ENCODE measurements around the gene FBXL7.

Gene FBXL7

GRCh38 chr5:15827741-15828140, 327.8 kb downstream of the FBXL7 start:
- Histone ChIP-seq H3K36me3 (no peaks in the 10 kb centered on the region), H3K4me3 (ENCODE audit: low read depth, low read length) (no peak overlapping the region), H3K27me3 (ENCODE audit: insufficient read depth, low read depth, severe bottlenecking) (no peaks in the 10 kb centered on the region), H3K27ac (no peak overlapping the region), H3K9me3 (ENCODE audit: severe bottlenecking) (no peaks in the 10 kb centered on the region)
- DNase-seq = no peak
- TF ChIP-seq, protein P1, sequence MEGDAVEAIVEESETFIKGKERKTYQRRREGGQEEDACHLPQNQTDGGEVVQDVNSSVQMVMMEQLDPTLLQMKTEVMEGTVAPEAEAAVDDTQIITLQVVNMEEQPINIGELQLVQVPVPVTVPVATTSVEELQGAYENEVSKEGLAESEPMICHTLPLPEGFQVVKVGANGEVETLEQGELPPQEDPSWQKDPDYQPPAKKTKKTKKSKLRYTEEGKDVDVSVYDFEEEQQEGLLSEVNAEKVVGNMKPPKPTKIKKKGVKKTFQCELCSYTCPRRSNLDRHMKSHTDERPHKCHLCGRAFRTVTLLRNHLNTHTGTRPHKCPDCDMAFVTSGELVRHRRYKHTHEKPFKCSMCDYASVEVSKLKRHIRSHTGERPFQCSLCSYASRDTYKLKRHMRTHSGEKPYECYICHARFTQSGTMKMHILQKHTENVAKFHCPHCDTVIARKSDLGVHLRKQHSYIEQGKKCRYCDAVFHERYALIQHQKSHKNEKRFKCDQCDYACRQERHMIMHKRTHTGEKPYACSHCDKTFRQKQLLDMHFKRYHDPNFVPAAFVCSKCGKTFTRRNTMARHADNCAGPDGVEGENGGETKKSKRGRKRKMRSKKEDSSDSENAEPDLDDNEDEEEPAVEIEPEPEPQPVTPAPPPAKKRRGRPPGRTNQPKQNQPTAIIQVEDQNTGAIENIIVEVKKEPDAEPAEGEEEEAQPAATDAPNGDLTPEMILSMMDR (IDR thresholded peaks at IDR 0.05; ENCODE audit: low read depth, low read length) = no peak

DNA sequence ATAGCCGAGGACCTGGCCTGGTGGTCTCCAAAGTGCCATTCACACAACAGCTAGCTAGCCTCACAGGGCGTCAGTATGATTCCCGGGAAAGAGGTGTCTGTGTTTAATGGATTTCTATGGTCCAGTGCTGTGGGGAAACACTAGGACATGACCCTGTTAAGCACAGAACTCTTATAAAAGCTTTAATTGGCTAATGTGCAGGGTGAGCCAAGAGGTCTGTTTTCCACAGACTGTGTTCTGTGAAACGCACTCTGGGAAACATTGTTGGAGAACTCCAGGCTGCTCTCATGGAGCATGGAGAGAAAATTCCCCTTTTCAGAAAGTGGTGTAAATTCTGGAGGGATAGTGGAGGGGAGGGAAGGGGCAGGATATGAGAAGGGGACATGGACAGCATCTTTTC, 331.4 kb downstream of the FBXL7 start:
- H3K36me3 ChIP-seq = no peaks in the 10 kb centered on the region
- TF ChIP-seq, protein P1 (IDR thresholded peaks at IDR 0.05; ENCODE audit: low read depth, low read length) = no peak
- no peaks in the 10 kb centered on the region for H3K9me3 ChIP-seq (ENCODE audit: severe bottlenecking)
- H3K27ac ChIP-seq = no peak overlapping the region
- DNase-seq = no peak
- no peak overlapping the region for H3K4me3 ChIP-seq (ENCODE audit: low read depth, low read length)
- no peaks in the 10 kb centered on the region for H3K27me3 ChIP-seq (ENCODE audit: insufficient read depth, low read depth, severe bottlenecking)

DNA sequence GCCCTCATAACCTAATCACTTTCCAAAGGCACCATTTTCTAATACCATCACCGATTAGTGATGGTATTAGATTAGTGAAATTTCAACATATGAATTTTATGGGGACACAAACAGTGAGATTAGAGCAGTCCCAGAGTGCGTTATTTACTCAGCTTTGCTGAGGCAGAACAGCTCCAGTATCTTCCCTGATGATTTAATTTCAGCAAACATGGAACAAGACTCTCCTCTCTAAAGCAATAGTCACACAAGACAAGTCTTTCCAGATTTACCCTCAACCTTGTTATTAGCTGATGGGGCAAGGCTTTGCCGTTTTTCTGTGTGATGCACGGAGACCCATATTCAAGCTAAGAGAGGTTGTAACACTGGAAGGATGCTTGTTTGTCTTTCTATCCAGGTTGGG, 333.4 kb downstream of the FBXL7 start:
- no peaks in the 10 kb centered on the region for H3K27me3 ChIP-seq (ENCODE audit: insufficient read depth, low read depth, severe bottlenecking)
- H3K4me3 ChIP-seq (ENCODE audit: low read depth, low read length) = no peak overlapping the region
- TF ChIP-seq, protein P1 (IDR thresholded peaks at IDR 0.05; ENCODE audit: low read depth, low read length) = no peak
- H3K9me3 ChIP-seq (ENCODE audit: severe bottlenecking) = no peaks in the 10 kb centered on the region
- no peaks in the 10 kb centered on the region for H3K36me3 ChIP-seq
- H3K27ac ChIP-seq = no peak overlapping the region
- DNase-seq = no peak

- TF ChIP-seq, protein P1 (IDR thresholded peaks at IDR 0.05; ENCODE audit: low read depth, low read length) = no peak
- no peak overlapping the region for H3K27ac ChIP-seq
Measured at GRCh38 chr5:15834596-15835245, 334.7 kb downstream of the FBXL7 start.

DNA sequence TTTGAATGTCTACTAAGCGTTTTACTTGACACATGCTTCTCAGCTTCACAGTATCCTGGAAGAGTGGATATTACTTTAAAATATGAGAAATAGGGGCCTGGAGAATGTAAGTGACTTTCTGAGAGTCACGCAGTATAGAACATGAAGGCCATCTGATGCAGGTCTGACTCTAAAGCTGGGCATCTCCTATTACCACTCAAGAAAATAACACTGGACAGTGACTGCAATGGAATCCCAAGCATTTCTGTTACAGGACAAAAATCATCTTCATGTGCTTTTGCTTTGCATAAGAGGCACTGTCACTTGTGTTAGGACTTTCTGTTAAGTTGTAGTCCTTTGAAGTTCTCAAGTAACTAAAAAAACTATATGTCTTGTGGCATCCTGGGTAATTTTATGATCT, 335.5 kb downstream of the FBXL7 start:
- Histone ChIP-seq H3K4me3 (ENCODE audit: low read depth, low read length) (no peak overlapping the region), H3K27ac (no peak overlapping the region), H3K36me3 (no peaks in the 10 kb centered on the region), H3K27me3 (ENCODE audit: insufficient read depth, low read depth, severe bottlenecking) (no peaks in the 10 kb centered on the region), H3K9me3 (ENCODE audit: severe bottlenecking) (no peaks in the 10 kb centered on the region)
- TF ChIP-seq, protein P1 (IDR thresholded peaks at IDR 0.05; ENCODE audit: low read depth, low read length) = no peak
- DNase-seq = no peak

More at GRCh38 chr5:15834596-15835245, 334.7 kb downstream of the FBXL7 start:
- H3K9me3 ChIP-seq (ENCODE audit: severe bottlenecking) = no peaks in the 10 kb centered on the region
- no peak for DNase-seq
- no peaks in the 10 kb centered on the region for H3K36me3 ChIP-seq
- H3K4me3 ChIP-seq (ENCODE audit: low read depth, low read length) = no peak overlapping the region
- no peaks in the 10 kb centered on the region for H3K27me3 ChIP-seq (ENCODE audit: insufficient read depth, low read depth, severe bottlenecking)

All from WERI-Rb-1 (cell line).